HepG2 (cell line): ENCODE data around the gene CD320. TPM values are rescaled to one million over a fixed set of nuclear protein-coding genes. Genes with fewer than 3 reads are reported as not detected.

Experiments used
- ATAD3A ChIP-seq: sonication (generic); formaldehyde crosslinking; IDR thresholded peaks from 2 replicates; pipeline ENCODE4 v1.4.0; 2020; ENCODE audit warnings: missing genetic modification reagents
- CERS6 ChIP-seq: sonication (generic); formaldehyde crosslinking; IDR thresholded peaks from 2 replicates; pipeline ENCODE4 v1.5.0; 2020; ENCODE audit warnings: missing genetic modification reagents
- ERF ChIP-seq: IDR thresholded peaks from 2 replicates; pipeline ENCODE4 v1.6.1; 2018; ENCODE audit warnings: missing biosample characterization, missing genetic modification reagents
- FOXO4 ChIP-seq: sonication (generic); formaldehyde crosslinking; conservative IDR thresholded peaks from 2 replicates; pipeline ENCODE4 v1.8.1; 2023; ENCODE audit warnings: missing genetic modification reagents
- FUBP1 ChIP-seq: sonication (generic); formaldehyde crosslinking; IDR thresholded peaks from 2 replicates; pipeline ENCODE4 v1.5.1; 2020; ENCODE audit warnings: missing genetic modification reagents, mild to moderate bottlenecking, borderline replicate concordance
- GLI4 ChIP-seq: sonication (generic); formaldehyde crosslinking; IDR thresholded peaks from 2 replicates; pipeline ENCODE4 v1.5.1; 2020; ENCODE audit warnings: missing genetic modification reagents, mild to moderate bottlenecking, moderate library complexity, borderline replicate concordance
- KLF9 ChIP-seq: IDR thresholded peaks from 2 replicates; pipeline ENCODE4 v1.6.1; 2016; ENCODE audit warnings: low read depth
- MTF2 ChIP-seq: sonication (generic); formaldehyde crosslinking; IDR thresholded peaks from 2 replicates; pipeline ENCODE4 v1.5.0; 2020; ENCODE audit warnings: missing genetic modification reagents, borderline replicate concordance
- SOX5 ChIP-seq: IDR thresholded peaks from 2 replicates; pipeline ENCODE4 v1.6.1; 2016; ENCODE audit warnings: borderline replicate concordance
- SOX6 ChIP-seq, 2 experiments: fragments of 450-650 bp in 1 of 2; sonication (generic) in 1 of 2; formaldehyde crosslinking in 1 of 2; IDR thresholded peaks; 2 replicates each; pipeline versions ENCODE4 v1.4.0 to v1.6.1; 2017 to 2020; ENCODE audit warnings: antibody characterized with exemption in 1 of 2, mild to moderate bottlenecking in 1 of 2, missing genetic modification reagents in 1 of 2
- STAG1 ChIP-seq: sonication (generic); formaldehyde crosslinking; IDR thresholded peaks from 2 replicates; pipeline ENCODE4 v1.4.0; 2020; ENCODE audit warnings: missing genetic modification reagents
- YY1 ChIP-seq: IDR thresholded peaks from 2 replicates; pipeline ENCODE4 v1.6.1; 2011; ENCODE audit warnings: low read length, low read depth, moderate library complexity, mild to moderate bottlenecking; ENCODE audit not compliant: insufficient read depth, insufficient replicate concordance
- ZBTB43 ChIP-seq: sonication (generic); formaldehyde crosslinking; conservative IDR thresholded peaks from 2 replicates; pipeline ENCODE4 v1.4.0; 2020; ENCODE audit warnings: missing genetic modification reagents
- ZC3H4 ChIP-seq: sonication (generic); formaldehyde crosslinking; IDR thresholded peaks from 2 replicates; pipeline ENCODE4 v1.4.0; 2020; ENCODE audit warnings: missing genetic modification reagents, borderline replicate concordance
- ZNF234 ChIP-seq: sonication (generic); formaldehyde crosslinking; conservative IDR thresholded peaks from 2 replicates; pipeline ENCODE4 v1.5.1; 2020; ENCODE audit warnings: mild to moderate bottlenecking, missing genetic modification reagents
- ZNF326 ChIP-seq: sonication (generic); formaldehyde crosslinking; IDR thresholded peaks from 2 replicates; pipeline ENCODE4 v1.4.0; 2020; ENCODE audit warnings: missing genetic modification reagents, borderline replicate concordance
- ZNF382 ChIP-seq: sonication (generic); formaldehyde crosslinking; IDR thresholded peaks from 2 replicates; pipeline ENCODE4 v1.5.0; 2020; ENCODE audit warnings: missing genetic modification reagents, mild to moderate bottlenecking, borderline replicate concordance
- ZNF44 ChIP-seq: sonication (generic); formaldehyde crosslinking; IDR thresholded peaks from 2 replicates; pipeline ENCODE4 v1.5.1; 2020; ENCODE audit warnings: mild to moderate bottlenecking, missing genetic modification reagents
- ZNF563 ChIP-seq: sonication (generic); formaldehyde crosslinking; IDR thresholded peaks from 2 replicates; pipeline ENCODE4 v1.8.0; 2022; ENCODE audit warnings: mild to moderate bottlenecking, moderate library complexity, missing genetic modification reagents
- ZNF790 ChIP-seq: sonication (generic); formaldehyde crosslinking; IDR thresholded peaks from 2 replicates; pipeline ENCODE4 v1.8.0; 2022; ENCODE audit warnings: missing genetic modification reagents, mild to moderate bottlenecking, borderline replicate concordance
- polyA plus RNA-seq, 8 experiments: library from polyadenylated mRNA; depleted of rRNA in 3 of 8; stranded (reverse) in 7 of 8; unstranded in 1 of 8; fragments of >200 nt; fragmentation: Illumina TruSeq in 4 of 8; extraction: Trizol in 4 of 8; gene quantifications; 2 replicates each; pipeline versions ENCODE4 v1.2.1 to v1.2.3, GENCODE V29; 2011 to 2016; ENCODE audit warnings: low read depth in 4 of 8, missing spikeins in 1 of 8, mixed read lengths in 1 of 8; ENCODE audit not compliant: insufficient read depth in 1 of 8
- total RNA-seq, 5 experiments: library from RNA; depleted of rRNA; stranded (reverse); fragments of >200 nt; fragmentation: Illumina TruSeq; extraction: Trizol; gene quantifications; 2 replicates each; pipeline ENCODE4 v1.2.3, GENCODE V29; 2016; ENCODE audit warnings: low read depth in 1 of 5
- TF ChIP-seq, protein P1 (sequence below): sonication (generic); formaldehyde crosslinking; IDR thresholded peaks from 2 replicates; pipeline ENCODE4 v1.8.1; 2022; ENCODE audit warnings: low read depth, mild to moderate bottlenecking, missing genetic modification reagents

Gene CD320
- total and polyA plus RNA-seq, 2 of the 13 experiments (the other 11 are each of a cell fraction or from before 2014, with no cell fraction given), result 83.1 to 99.9 TPM

DNA sequence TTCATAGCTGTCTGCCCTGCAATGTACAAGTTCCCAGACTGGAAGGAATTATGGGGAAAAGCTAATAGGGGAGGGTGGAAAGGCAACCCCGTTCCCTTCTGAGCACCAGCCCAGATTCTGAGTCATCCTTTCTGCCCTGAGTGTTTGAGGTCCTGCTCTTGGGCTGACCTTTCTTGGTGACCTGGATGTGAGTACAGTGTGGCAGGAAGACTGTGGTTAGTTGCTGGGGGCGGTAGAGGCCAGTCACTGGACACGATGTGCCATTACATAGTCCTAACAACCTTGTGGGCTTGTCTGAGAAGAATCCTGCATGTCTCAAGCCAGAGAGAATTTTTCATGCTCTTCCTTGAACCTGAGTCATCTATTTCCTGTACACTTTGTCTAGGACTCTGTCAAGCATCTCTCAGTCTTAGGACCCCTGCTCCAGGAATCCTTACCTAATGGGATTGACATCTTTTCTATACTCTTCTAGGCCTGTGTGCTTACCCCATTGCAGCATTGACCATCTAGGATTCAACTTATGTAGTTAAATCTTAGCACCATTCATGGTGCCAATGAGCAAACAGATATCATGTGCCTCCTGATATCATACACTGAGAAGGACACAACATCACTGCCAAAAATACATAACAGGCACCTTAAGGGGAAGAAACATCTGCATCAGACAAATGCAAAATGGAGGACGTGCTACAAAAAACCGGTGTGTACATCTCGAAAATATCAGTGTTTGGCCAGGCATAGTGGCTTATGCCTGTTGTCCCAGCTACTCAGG, 47.7 kb upstream of the CD320 start (continued):
- TF ChIP-seq, protein P1, sequence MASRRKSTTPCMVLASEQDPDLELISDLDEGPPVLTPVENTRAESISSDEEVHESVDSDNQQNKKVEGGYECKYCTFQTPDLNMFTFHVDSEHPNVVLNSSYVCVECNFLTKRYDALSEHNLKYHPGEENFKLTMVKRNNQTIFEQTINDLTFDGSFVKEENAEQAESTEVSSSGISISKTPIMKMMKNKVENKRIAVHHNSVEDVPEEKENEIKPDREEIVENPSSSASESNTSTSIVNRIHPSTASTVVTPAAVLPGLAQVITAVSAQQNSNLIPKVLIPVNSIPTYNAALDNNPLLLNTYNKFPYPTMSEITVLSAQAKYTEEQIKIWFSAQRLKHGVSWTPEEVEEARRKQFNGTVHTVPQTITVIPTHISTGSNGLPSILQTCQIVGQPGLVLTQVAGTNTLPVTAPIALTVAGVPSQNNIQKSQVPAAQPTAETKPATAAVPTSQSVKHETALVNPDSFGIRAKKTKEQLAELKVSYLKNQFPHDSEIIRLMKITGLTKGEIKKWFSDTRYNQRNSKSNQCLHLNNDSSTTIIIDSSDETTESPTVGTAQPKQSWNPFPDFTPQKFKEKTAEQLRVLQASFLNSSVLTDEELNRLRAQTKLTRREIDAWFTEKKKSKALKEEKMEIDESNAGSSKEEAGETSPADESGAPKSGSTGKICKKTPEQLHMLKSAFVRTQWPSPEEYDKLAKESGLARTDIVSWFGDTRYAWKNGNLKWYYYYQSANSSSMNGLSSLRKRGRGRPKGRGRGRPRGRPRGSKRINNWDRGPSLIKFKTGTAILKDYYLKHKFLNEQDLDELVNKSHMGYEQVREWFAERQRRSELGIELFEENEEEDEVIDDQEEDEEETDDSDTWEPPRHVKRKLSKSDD (CRISPR knock-in tag), result no peak
- no peak for TF ChIP-seq FUBP1 (CRISPR knock-in tag)
- no peak for TF ChIP-seq SOX6 (IDR thresholded peaks at IDR 0.05)
- TF ChIP-seq SOX6 (CRISPR knock-in tag; IDR thresholded peaks at IDR 0.05), result peak; percentile 69
- no peak for TF ChIP-seq KLF9 (CRISPR knock-in tag)
- no peak for TF ChIP-seq MTF2 (CRISPR knock-in tag)
- peak; percentile 87 for TF ChIP-seq ERF
- no peak for TF ChIP-seq ZNF44 (CRISPR knock-in tag)
- no peak for TF ChIP-seq ATAD3A (CRISPR knock-in tag)
- TF ChIP-seq ZNF382 (CRISPR knock-in tag), result no peak
- no peak for TF ChIP-seq ZNF326 (CRISPR knock-in tag)
- TF ChIP-seq GLI4 (CRISPR knock-in tag), result no peak
- TF ChIP-seq YY1, result no peak
- no peak for TF ChIP-seq ZNF234 (CRISPR knock-in tag)
- no peak for TF ChIP-seq ZNF563 (CRISPR knock-in tag)
- TF ChIP-seq FOXO4 (CRISPR knock-in tag), result no peak
- peak; percentile 73; the same call in 1 of the 2 replicates for TF ChIP-seq SOX5
- TF ChIP-seq ZC3H4, result no peak
- peak; percentile 51 for TF ChIP-seq STAG1 (CRISPR knock-in tag)
- no peak for TF ChIP-seq ZBTB43
- no peak for TF ChIP-seq CERS6 (CRISPR knock-in tag)
- TF ChIP-seq ZNF790 (CRISPR knock-in tag), result no peak
